Measurements from ENCODE around the gene LNX2. TPM values are rescaled to one million over a fixed set of nuclear protein-coding genes. Genes with fewer than 3 reads are reported as not detected.

Gene LNX2
- polyA plus RNA-seq, 1 experiment: 4.6 TPM

DNA sequence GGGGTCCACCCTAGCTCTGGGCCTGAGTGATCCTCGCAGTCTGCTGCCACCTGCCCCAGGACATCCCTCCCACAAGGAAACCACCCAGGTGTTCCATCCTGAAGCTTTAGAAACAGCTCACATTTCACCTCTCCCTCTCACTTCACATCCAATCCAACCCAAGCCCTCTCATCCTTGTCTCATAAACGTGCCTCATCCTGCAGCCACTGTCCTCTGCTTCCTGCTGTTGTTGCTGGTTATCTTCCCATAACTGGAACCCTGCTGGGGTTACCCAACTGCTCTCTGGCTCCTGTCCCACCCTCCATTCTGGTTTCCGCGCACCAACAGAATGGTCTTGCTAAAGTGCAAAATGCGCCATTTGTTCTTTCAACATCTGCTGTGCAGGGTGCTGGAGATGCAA is 110.2 kb downstream of the LNX2 start:
- CTCF ChIA-PET: interaction anchor here (0.6 to 1.6 kb wide), 3 partner anchors 33 to 316 kb away, joined by 3 read pairs; no protein-coding TSS in a partner anchor
- Histone ChIP-seq H3K27me3 (ENCODE audit: control insufficient read depth, insufficient read depth, low read length) (peaks cover 5% of the 10 kb centered on the region; the same call in 1 of the 2 replicates), H3K36me3 (ENCODE audit: control insufficient read depth, insufficient read depth, low read length) (no peaks in the 10 kb centered on the region), H3K4me3 (ENCODE audit: low read depth, low read length) (no peak overlapping the region)
- TF ChIP-seq, protein P1, sequence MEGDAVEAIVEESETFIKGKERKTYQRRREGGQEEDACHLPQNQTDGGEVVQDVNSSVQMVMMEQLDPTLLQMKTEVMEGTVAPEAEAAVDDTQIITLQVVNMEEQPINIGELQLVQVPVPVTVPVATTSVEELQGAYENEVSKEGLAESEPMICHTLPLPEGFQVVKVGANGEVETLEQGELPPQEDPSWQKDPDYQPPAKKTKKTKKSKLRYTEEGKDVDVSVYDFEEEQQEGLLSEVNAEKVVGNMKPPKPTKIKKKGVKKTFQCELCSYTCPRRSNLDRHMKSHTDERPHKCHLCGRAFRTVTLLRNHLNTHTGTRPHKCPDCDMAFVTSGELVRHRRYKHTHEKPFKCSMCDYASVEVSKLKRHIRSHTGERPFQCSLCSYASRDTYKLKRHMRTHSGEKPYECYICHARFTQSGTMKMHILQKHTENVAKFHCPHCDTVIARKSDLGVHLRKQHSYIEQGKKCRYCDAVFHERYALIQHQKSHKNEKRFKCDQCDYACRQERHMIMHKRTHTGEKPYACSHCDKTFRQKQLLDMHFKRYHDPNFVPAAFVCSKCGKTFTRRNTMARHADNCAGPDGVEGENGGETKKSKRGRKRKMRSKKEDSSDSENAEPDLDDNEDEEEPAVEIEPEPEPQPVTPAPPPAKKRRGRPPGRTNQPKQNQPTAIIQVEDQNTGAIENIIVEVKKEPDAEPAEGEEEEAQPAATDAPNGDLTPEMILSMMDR (IDR thresholded peaks at IDR 0.05; ENCODE audit: insufficient read depth, low read depth, low read length): no peak
- POLR2A ChIA-PET: interaction anchor here (0.6 kb wide), 1 partner anchor 1895 kb away, joined by 8 read pairs; no protein-coding TSS in a partner anchor
- DNase-seq (ENCODE audit: low read depth): no peak

DNA sequence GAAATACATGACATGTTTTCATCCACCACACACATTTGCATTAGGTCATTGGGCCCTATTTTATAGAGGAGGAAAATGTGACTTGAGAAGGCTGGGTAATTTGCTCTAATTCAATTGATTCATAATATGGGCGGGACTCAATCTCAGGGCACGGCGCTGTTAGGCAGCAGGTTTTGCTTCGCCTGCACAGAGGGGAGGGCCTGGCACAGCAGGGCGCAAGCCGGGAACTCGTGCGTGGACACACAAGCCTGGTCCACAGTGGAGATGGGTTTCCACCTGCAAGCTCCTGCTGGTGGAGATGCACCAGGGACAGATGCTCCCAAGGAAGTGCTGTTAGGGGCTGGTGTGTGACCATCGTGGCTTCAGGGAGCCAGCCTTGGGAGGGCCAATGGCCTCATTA is 111.5 kb downstream of the LNX2 start:
- H3K4me3 ChIP-seq (ENCODE audit: low read depth, low read length): no peak overlapping the region
- H3K36me3 ChIP-seq (ENCODE audit: control insufficient read depth, insufficient read depth, low read length): no peaks in the 10 kb centered on the region
- TF ChIP-seq, protein P1 (IDR thresholded peaks at IDR 0.05; ENCODE audit: insufficient read depth, low read depth, low read length): no peak
- ChIA-PET CTCF (interaction anchor here (0.6 to 1.6 kb wide), 3 partner anchors 35 to 578 kb away, joined by 3 to 5 read pairs (median 4); no protein-coding TSS in a partner anchor), POLR2A (no interaction called here)
- no peak for DNase-seq (ENCODE audit: low read depth)
- peaks cover 5% of the 10 kb centered on the region; the same call in 1 of the 2 replicates for H3K27me3 ChIP-seq (ENCODE audit: control insufficient read depth, insufficient read depth, low read length)

DNA sequence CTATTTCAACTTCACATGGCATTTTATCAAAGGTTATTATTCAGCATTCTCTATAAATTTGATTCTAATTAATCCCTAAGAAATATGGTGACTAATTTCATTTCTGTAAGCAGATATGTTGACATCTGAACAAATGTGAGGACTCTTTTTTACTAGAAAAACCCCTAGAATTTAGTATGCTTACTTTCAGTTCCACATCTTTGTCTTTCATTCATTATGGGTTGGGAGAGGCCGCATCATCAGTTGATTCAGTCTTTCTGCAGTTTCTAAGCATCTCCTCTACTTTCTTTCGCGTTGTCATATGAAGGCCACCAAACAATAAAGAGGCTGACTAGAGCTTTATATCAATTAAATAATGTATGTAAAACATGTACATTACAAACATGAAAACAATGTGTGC is 114.5 kb downstream of the LNX2 start:
- no peak overlapping the region for H3K4me3 ChIP-seq (ENCODE audit: low read depth, low read length)
- no peaks in the 10 kb centered on the region for H3K36me3 ChIP-seq (ENCODE audit: control insufficient read depth, insufficient read depth, low read length)
- ChIA-PET POLR2A (no interaction called here), CTCF (no interaction called here)
- H3K27me3 ChIP-seq (ENCODE audit: control insufficient read depth, insufficient read depth, low read length): peaks cover 5% of the 10 kb centered on the region; the same call in 1 of the 2 replicates
- TF ChIP-seq, protein P1 (IDR thresholded peaks at IDR 0.05; ENCODE audit: insufficient read depth, low read depth, low read length): no peak
- DNase-seq (ENCODE audit: low read depth): no peak

DNA sequence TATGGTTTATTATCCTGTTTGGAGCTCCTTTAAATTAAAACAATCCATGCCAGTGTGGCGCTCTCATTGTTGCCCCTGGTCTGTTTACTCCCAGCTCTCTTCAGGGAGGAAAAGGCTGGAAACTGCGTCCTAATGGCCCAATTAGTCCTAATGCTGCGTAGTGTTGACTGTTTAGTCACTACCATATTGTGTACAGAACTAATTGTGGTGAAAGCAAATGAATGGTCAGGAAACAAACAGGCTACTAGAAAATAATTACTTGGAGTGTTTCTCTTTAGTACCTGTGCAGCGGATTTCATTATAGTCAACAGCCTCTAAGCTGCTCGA is 115.5 kb downstream of the LNX2 start:
- ChIA-PET CTCF (interaction anchor here (1.2 kb wide), 1 partner anchor 8 kb away, joined by 4 read pairs; no protein-coding TSS in a partner anchor), POLR2A (no interaction called here)
- H3K4me3 ChIP-seq (ENCODE audit: low read depth, low read length): no peak overlapping the region
- DNase-seq (ENCODE audit: low read depth): no peak
- H3K36me3 ChIP-seq (ENCODE audit: control insufficient read depth, insufficient read depth, low read length): no peaks in the 10 kb centered on the region
- H3K27me3 ChIP-seq (ENCODE audit: control insufficient read depth, insufficient read depth, low read length): peaks cover 5% of the 10 kb centered on the region; the same call in 1 of the 2 replicates
- TF ChIP-seq, protein P1 (IDR thresholded peaks at IDR 0.05; ENCODE audit: insufficient read depth, low read depth, low read length): no peak

DNA sequence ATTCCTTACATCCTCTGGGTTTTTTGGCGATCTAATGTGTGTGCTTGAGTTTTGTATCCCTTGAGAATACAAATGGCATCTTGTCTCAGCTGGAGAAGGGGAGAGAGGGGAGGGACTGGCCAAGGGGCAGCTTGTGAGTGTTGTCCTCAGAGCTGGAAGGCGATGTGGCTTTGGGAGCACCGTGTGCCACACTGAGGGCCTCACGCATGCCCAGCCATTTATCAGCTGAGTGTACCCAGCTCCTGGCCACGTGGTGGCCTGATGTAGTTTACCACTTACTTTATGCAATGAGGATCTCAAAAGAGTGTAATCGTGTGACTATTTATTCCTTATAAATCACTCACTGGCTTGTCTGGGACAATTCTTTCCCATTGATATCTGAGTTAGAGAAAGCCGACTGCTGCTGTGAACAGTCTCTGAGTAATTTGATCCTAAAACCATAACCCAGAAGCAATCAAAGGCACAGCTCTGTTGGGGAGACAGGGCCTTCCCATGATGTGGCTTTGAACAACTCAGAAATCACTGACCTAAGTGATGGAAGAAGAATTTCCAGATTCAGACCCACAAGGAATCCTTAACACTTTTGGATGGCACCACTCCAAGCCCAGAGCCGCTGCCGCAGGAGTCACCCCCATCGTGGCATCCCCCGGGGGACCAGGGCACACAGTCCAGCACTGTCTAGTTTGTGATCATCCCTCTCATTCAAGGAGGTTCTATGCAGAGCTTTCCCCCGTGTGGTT is 116.0 kb downstream of the LNX2 start:
- ChIA-PET POLR2A (no interaction called here), CTCF (interaction anchor here (0.6 to 1.2 kb wide), 2 partner anchors 8 to 12 kb away, joined by 3 to 4 read pairs; no protein-coding TSS in a partner anchor)

More for the DNA sequence above, 116.0 kb downstream of the LNX2 start:
- Histone ChIP-seq H3K4me3 (ENCODE audit: low read depth, low read length) (no peak overlapping the region), H3K27me3 (ENCODE audit: control insufficient read depth, insufficient read depth, low read length) (peaks cover 5% of the 10 kb centered on the region; the same call in 1 of the 2 replicates), H3K36me3 (ENCODE audit: control insufficient read depth, insufficient read depth, low read length) (no peaks in the 10 kb centered on the region)
- no peak for DNase-seq (ENCODE audit: low read depth)
- TF ChIP-seq, protein P1 (IDR thresholded peaks at IDR 0.05; ENCODE audit: insufficient read depth, low read depth, low read length): no peak

All from BJ (cell line).